SK-N-SH treated with all-trans-retinoic acid at 6 μM for 48 hours (cell line): ENCODE results near the gene RAD52.

Experiments used
- ARNTL ChIP-seq: fragments of 450-650 bp; formaldehyde crosslinking; IDR thresholded peaks from 2 replicates; pipeline ENCODE4 v1.5.0; 2020; ENCODE audit warnings: low read depth, mild to moderate bottlenecking, moderate library complexity, borderline replicate concordance
- CSDC2 ChIP-seq: fragments of 250-450 bp; sonication (Bioruptor Pico); IDR thresholded peaks from 2 replicates; pipeline ENCODE4 v1.5.0; 2020; ENCODE audit warnings: mild to moderate bottlenecking, moderate library complexity
- ISL1 ChIP-seq: fragments of 250-450 bp; sonication (Bioruptor Pico); IDR thresholded peaks from 2 replicates; pipeline ENCODE4 v2.1.2; 2022; ENCODE audit warnings: mild to moderate bottlenecking, moderate library complexity
- OSR1 ChIP-seq: fragments of 250-450 bp; sonication (Bioruptor Pico); IDR thresholded peaks from 2 replicates; pipeline ENCODE4 v1.8.0; 2022; ENCODE audit warnings: moderate library complexity, mild to moderate bottlenecking, inconsistent platforms
- PPARA ChIP-seq: fragments of 250-450 bp; sonication (Bioruptor Pico); IDR thresholded peaks from 2 replicates; pipeline ENCODE4 v1.5.0; 2020; ENCODE audit warnings: mild to moderate bottlenecking, borderline replicate concordance
- RARB ChIP-seq: fragments of 250-450 bp; sonication (Bioruptor Pico); IDR thresholded peaks from 2 replicates; pipeline ENCODE4 v1.8.0; 2021; ENCODE audit warnings: mild to moderate bottlenecking, moderate library complexity
- SNAI2 ChIP-seq: fragments of 250-450 bp; sonication (Bioruptor Pico); IDR thresholded peaks from 2 replicates; pipeline ENCODE4 v1.5.0; 2020; ENCODE audit warnings: mild to moderate bottlenecking, moderate library complexity
- ZFP3 ChIP-seq: fragments of 250-450 bp; sonication (Bioruptor Pico); IDR thresholded peaks from 2 replicates; pipeline ENCODE4 v1.5.0; 2020; ENCODE audit warnings: mild to moderate bottlenecking, moderate library complexity
- ZNF565 ChIP-seq: fragments of 450-650 bp; formaldehyde crosslinking; conservative IDR thresholded peaks from 2 replicates; pipeline ENCODE4 v1.5.0; 2020; ENCODE audit warnings: low read depth, mild to moderate bottlenecking, moderate library complexity
- TF ChIP-seq, protein P1 (sequence below): fragments of 250-450 bp; sonication (Bioruptor Pico); IDR thresholded peaks from 2 replicates; pipeline ENCODE4 v1.8.0; 2020; ENCODE audit warnings: mild to moderate bottlenecking, moderate library complexity, borderline replicate concordance
- TF ChIP-seq, protein P2 (sequence below): fragments of 250-450 bp; sonication (Bioruptor Pico); IDR thresholded peaks from 2 replicates; pipeline ENCODE4 v1.8.0; 2021; ENCODE audit warnings: low read depth, mild to moderate bottlenecking, moderate library complexity, borderline replicate concordance
- TF ChIP-seq, protein P3 (sequence below): fragments of 250-450 bp; sonication (Bioruptor Pico); IDR thresholded peaks from 2 replicates; pipeline ENCODE4 v1.5.1; 2020; ENCODE audit warnings: low read depth, mild to moderate bottlenecking, moderate library complexity

DNA sequence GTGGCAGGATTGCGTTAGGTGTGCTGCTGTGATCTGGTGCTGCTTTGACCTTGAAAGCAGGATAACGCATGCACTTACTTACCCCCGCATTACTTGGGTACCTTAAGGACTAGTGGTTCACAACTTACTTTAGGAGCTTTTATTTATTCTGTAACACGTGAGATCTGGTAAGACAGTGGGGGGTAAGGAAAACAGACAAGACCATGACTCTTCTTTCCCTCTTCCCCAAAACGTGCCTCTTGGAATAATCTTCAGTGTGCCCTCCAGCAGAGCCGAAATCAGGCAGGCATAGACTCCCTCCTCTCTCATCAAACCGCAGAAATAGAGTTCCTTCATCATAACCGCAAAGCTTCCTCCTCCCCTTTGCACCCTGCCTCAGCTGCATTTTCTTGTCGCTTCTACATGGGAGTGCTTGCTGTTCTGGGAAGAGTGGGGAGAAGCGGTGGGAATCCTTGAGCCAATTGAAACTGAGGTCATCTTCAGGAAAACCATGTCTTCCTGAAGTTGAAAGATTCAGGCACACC is 43.4 kb downstream of the RAD52 start:
- TF ChIP-seq, protein P1, sequence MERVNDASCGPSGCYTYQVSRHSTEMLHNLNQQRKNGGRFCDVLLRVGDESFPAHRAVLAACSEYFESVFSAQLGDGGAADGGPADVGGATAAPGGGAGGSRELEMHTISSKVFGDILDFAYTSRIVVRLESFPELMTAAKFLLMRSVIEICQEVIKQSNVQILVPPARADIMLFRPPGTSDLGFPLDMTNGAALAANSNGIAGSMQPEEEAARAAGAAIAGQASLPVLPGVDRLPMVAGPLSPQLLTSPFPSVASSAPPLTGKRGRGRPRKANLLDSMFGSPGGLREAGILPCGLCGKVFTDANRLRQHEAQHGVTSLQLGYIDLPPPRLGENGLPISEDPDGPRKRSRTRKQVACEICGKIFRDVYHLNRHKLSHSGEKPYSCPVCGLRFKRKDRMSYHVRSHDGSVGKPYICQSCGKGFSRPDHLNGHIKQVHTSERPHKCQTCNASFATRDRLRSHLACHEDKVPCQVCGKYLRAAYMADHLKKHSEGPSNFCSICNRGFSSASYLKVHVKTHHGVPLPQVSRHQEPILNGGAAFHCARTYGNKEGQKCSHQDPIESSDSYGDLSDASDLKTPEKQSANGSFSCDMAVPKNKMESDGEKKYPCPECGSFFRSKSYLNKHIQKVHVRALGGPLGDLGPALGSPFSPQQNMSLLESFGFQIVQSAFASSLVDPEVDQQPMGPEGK (CRISPR knock-in tag): no peak
- TF ChIP-seq CSDC2 (CRISPR knock-in tag) (no peak), ISL1 (CRISPR knock-in tag) (no peak), OSR1 (CRISPR knock-in tag) (no peak), ZNF565 (CRISPR knock-in tag) (no peak), SNAI2 (CRISPR knock-in tag) (no peak), RARB (CRISPR knock-in tag) (no peak), PPARA (CRISPR knock-in tag) (no peak), ARNTL (no peak), ZFP3 (no peak)
- TF ChIP-seq, protein P2, sequence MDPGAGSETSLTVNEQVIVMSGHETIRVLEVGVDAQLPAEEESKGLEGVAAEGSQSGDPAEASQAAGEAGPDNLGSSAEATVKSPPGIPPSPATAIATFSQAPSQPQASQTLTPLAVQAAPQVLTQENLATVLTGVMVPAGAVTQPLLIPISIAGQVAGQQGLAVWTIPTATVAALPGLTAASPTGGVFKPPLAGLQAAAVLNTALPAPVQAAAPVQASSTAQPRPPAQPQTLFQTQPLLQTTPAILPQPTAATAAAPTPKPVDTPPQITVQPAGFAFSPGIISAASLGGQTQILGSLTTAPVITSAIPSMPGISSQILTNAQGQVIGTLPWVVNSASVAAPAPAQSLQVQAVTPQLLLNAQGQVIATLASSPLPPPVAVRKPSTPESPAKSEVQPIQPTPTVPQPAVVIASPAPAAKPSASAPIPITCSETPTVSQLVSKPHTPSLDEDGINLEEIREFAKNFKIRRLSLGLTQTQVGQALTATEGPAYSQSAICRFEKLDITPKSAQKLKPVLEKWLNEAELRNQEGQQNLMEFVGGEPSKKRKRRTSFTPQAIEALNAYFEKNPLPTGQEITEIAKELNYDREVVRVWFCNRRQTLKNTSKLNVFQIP (CRISPR knock-in tag): no peak
- TF ChIP-seq, protein P3, sequence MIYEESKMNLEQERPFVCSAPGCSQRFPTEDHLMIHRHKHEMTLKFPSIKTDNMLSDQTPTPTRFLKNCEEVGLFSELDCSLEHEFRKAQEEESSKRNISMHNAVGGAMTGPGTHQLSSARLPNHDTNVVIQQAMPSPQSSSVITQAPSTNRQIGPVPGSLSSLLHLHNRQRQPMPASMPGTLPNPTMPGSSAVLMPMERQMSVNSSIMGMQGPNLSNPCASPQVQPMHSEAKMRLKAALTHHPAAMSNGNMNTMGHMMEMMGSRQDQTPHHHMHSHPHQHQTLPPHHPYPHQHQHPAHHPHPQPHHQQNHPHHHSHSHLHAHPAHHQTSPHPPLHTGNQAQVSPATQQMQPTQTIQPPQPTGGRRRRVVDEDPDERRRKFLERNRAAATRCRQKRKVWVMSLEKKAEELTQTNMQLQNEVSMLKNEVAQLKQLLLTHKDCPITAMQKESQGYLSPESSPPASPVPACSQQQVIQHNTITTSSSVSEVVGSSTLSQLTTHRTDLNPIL: no peak
